ENCODE data around the gene NEBL.
"Not testable (repeated sequence)": the region's sequence is repeated elsewhere in the genome, so short reads cannot be mapped to it uniquely, and the experiment has no call there.

The NEBL gene

GRCh38 chr10:20897146-20897825 lies at the start of gene NEBL:
Gene NEBL, minus strand, starts transcription at chr10:20897311. Its CDS starts 106 bp downstream, at chr10:20897205.
- in situ Hi-C loops (cut with MboI; ENCODE audit: low sequenced_read_pairs) = no loop called here

GRCh38 chr10:20945546-20946332 lies 48.6 kb upstream of the NEBL start:
- in situ Hi-C loops (cut with MboI; ENCODE audit: low sequenced_read_pairs) = no loop called here

- in situ Hi-C loops (cut with MboI; ENCODE audit: low sequenced_read_pairs) = no loop called here
These were observed 47.8 kb upstream of the NEBL start for GRCh38 chr10:20944789-20945502.

GRCh38 chr10:20939414-20939813 lies 42.3 kb upstream of the NEBL start:
- in situ Hi-C loops (cut with MboI; ENCODE audit: low sequenced_read_pairs) = not testable (repeated sequence)

- in situ Hi-C loops (cut with MboI; ENCODE audit: low sequenced_read_pairs) = no loop called here
These were observed 39.3 kb upstream of the NEBL start for GRCh38 chr10:20936396-20936795.

- in situ Hi-C loops (cut with MboI; ENCODE audit: low sequenced_read_pairs) = no loop called here
These were observed 38.8 kb upstream of the NEBL start for GRCh38 chr10:20935931-20936330.

GRCh38 chr10:20935301-20935700 lies 38.2 kb upstream of the NEBL start:
- in situ Hi-C loops (cut with MboI; ENCODE audit: low sequenced_read_pairs) = no loop called here

- in situ Hi-C loops (cut with MboI; ENCODE audit: low sequenced_read_pairs) = no loop called here
These were observed 36.6 kb upstream of the NEBL start for GRCh38 chr10:20933705-20934104.

- in situ Hi-C loops (cut with MboI; ENCODE audit: low sequenced_read_pairs) = no loop called here
These were observed 35.6 kb upstream of the NEBL start for GRCh38 chr10:20932606-20933126.

GRCh38 chr10:20931156-20931795 lies 34.2 kb upstream of the NEBL start:
- in situ Hi-C loops (cut with MboI; ENCODE audit: low sequenced_read_pairs) = no loop called here

- in situ Hi-C loops (cut with MboI; ENCODE audit: low sequenced_read_pairs) = no loop called here
These were observed 30.3 kb upstream of the NEBL start for GRCh38 chr10:20927456-20927855.

GRCh38 chr10:20922451-20922850 lies 25.3 kb upstream of the NEBL start:
- in situ Hi-C loops (cut with MboI; ENCODE audit: low sequenced_read_pairs) = no loop called here

- in situ Hi-C loops (cut with MboI; ENCODE audit: low sequenced_read_pairs) = no loop called here
These were observed 24.9 kb upstream of the NEBL start for GRCh38 chr10:20922033-20922432.

- in situ Hi-C loops (cut with MboI; ENCODE audit: low sequenced_read_pairs) = no loop called here
These were observed 22.9 kb upstream of the NEBL start for GRCh38 chr10:20920061-20920460.

- in situ Hi-C loops (cut with MboI; ENCODE audit: low sequenced_read_pairs) = no loop called here
These were observed 22.4 kb upstream of the NEBL start for GRCh38 chr10:20919481-20919880.

GRCh38 chr10:20916976-20917375 lies 19.9 kb upstream of the NEBL start:
- in situ Hi-C loops (cut with MboI; ENCODE audit: low sequenced_read_pairs) = no loop called here

- in situ Hi-C loops (cut with MboI; ENCODE audit: low sequenced_read_pairs) = no loop called here
These were observed 15.9 kb upstream of the NEBL start for GRCh38 chr10:20912969-20913368.

GRCh38 chr10:20911626-20912025 lies 14.5 kb upstream of the NEBL start:
- in situ Hi-C loops (cut with MboI; ENCODE audit: low sequenced_read_pairs) = no loop called here

GRCh38 chr10:20909801-20910200 lies 12.7 kb upstream of the NEBL start:
- in situ Hi-C loops (cut with MboI; ENCODE audit: low sequenced_read_pairs) = no loop called here

- in situ Hi-C loops (cut with MboI; ENCODE audit: low sequenced_read_pairs) = no loop called here
These were observed 11.3 kb upstream of the NEBL start for GRCh38 chr10:20908391-20908790.

All from HL-60/S4 treated with phorbol 12-myristate 13-acetate at 8.2 ng/mL for 4 days and 3 days (cell line).